ENCODE measurements around the gene KCNQ4. TPM values are rescaled to one million over a fixed set of nuclear protein-coding genes. Genes with fewer than 3 reads are reported as not detected.

The KCNQ4 gene
- total and polyA plus RNA-seq, 2 of the 8 experiments (the other 6 are each of a cell fraction or from before 2014, with no cell fraction given), result 2.2 to 3.9 TPM

GRCh38 chr1:40760984-40761383, 22.6 kb upstream of the KCNQ4 start:
- peaks cover 3 to 6% of the 10 kb centered on the region in 2 experiments for H4K20me1 ChIP-seq (replicated peaks in 1 of 2; ENCODE audit: control insufficient read depth in 1 of 2, insufficient read depth in 2 of 2, low read length in 2 of 2)
- no peak overlapping the region for H2BK12ac ChIP-seq (ENCODE audit: low read depth, low read length)
- FAIRE-seq (no peak), DNase-seq (ENCODE audit: low read depth in 1 of 2, low spot score in 2 of 2) (no peak)
- no peak overlapping the region for H3K18ac ChIP-seq (ENCODE audit: extremely low read depth, low read length)
- no peak overlapping the region for H2BK120ac ChIP-seq (replicated peaks; ENCODE audit: low read depth, low read length)
- no peak overlapping the region for H2AK5ac ChIP-seq (ENCODE audit: low read depth, low read length)
- H3K23me2 ChIP-seq (ENCODE audit: low read depth, low read length), result no peaks in the 10 kb centered on the region; the same call in 1 of the 2 replicates
- no peak overlapping the region for H3K4me2 ChIP-seq (ENCODE audit: insufficient read depth in 1 of 2, low read depth in 2 of 2, low read length in 2 of 2)
- no peak overlapping the region for H4K5ac ChIP-seq (ENCODE audit: insufficient read length, low read depth, low read length)
- H3K23ac ChIP-seq (ENCODE audit: insufficient read length), result no peak overlapping the region
- H2BK20ac ChIP-seq (ENCODE audit: low read length), result no peak overlapping the region
- no peak overlapping the region for H4K91ac ChIP-seq (replicated peaks; ENCODE audit: insufficient read length, low read length)
- no peak overlapping the region for H2BK15ac ChIP-seq (ENCODE audit: low read length)
- no peaks in the 10 kb centered on the region for H3K79me2 ChIP-seq (ENCODE audit: control insufficient read depth in 1 of 2, insufficient read depth in 2 of 2, low read length in 2 of 2)
- peaks cover 24 to 75% (median 59%) of the 10 kb centered on the region in 4 experiments; a peak in 7 of 8 replicates for H3K36me3 ChIP-seq (ENCODE audit: control insufficient read depth in 2 of 4, insufficient read depth in 4 of 4, low read length in 3 of 4)
- no peak overlapping the region for H2AFZ ChIP-seq (ENCODE audit: low read length)
- 94% methylated on average over 4 of the region's 4 CpGs; no CpG with 5 or more reads in 1 of the 2 experiments for WGBS, 2 experiments (ENCODE audit: extremely low coverage in 1 of 2, insufficient coverage in 1 of 2, insufficient read length in 1 of 2, insufficient replicate concordance in 2 of 2, low coverage in 1 of 2, low lambda C conversion rate in 2 of 2, missing lambda C conversion rate in 1 of 2)
- H3K56ac ChIP-seq (replicated peaks; ENCODE audit: insufficient read length, low read depth, low read length), result no peak overlapping the region
- H3K9me3 ChIP-seq (ENCODE audit: insufficient read depth in 2 of 2, low read depth in 1 of 2, low read length in 1 of 2), result no peaks in the 10 kb centered on the region
- ChIA-PET CTCF (ENCODE audit: partially characterized antibody) (interaction anchor here (1.0 to 15.0 kb wide), 2 partner anchors 13 to 22 kb away, joined by 3 to 140 read pairs; no protein-coding TSS in a partner anchor), POLR2A (ENCODE audit: partially characterized antibody) (no interaction called here)
- H2BK5ac ChIP-seq (ENCODE audit: low read depth, low read length), result no peak overlapping the region
- H3K79me1 ChIP-seq (ENCODE audit: low read depth, low read length), result peaks cover 2% of the 10 kb centered on the region; the same call in 1 of the 2 replicates
- no peak overlapping the region for H3K4me3 ChIP-seq (ENCODE audit: extremely low read depth in 1 of 4, insufficient read depth in 2 of 4, low read depth in 3 of 4, low read length in 4 of 4)
- H3K4me1 ChIP-seq (replicated peaks in 1 of 4; ENCODE audit: control insufficient read depth in 3 of 4, insufficient read depth in 4 of 4, low read length in 3 of 4), result no peaks in the 10 kb centered on the region
- no peak overlapping the region for H3K27ac ChIP-seq (ENCODE audit: low read depth, low read length)
- H3K9ac ChIP-seq (replicated peaks in 1 of 4; ENCODE audit: extremely low read depth in 1 of 4, low read depth in 3 of 4, low read length in 3 of 4), result no peak overlapping the region
- H4K8ac ChIP-seq (ENCODE audit: extremely low read depth, insufficient read depth, low read length), result no peak overlapping the region
- H3K14ac ChIP-seq (ENCODE audit: insufficient read length), result no peak overlapping the region
- H3K4ac ChIP-seq (replicated peaks; ENCODE audit: insufficient read length, low read depth, low read length), result no peak overlapping the region
- H3K27me3 ChIP-seq (replicated peaks in 1 of 4; ENCODE audit: control insufficient read depth in 3 of 4, extremely low read depth in 1 of 4, insufficient read depth in 3 of 4, low read length in 3 of 4), result no peaks in the 10 kb centered on the region
- no peak for TF ChIP-seq SRF (IDR thresholded peaks at IDR 0.05; ENCODE audit: low read depth, low read length)
